ENCODE measurements around the gene CALY.

DNA sequence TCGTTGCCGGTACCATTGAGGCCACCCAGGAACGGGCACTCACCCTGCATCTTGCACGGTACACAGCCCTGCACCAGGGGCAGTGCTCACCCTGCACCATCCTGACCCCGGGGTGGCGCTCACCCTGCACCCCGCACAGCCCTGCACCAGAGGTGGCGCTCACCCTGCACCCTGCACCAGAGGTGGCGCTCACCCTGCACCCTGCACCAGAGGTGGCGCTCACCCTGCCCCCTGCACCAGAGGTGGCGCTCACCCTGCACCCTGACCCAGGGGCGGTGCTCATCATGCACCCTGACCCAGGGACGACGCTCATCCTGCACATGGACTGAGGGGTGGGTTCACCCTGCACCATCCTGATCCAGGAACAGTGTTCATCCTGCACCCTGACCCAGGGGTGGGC lies 34.5 kb downstream of the CALY start:
- no peak for TF ChIP-seq EZH2 (IDR thresholded peaks at IDR 0.05)
- TF ChIP-seq, protein P1, sequence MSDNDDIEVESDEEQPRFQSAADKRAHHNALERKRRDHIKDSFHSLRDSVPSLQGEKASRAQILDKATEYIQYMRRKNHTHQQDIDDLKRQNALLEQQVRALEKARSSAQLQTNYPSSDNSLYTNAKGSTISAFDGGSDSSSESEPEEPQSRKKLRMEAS (IDR thresholded peaks at IDR 0.05), result no peak
- TF ChIP-seq, protein P2, sequence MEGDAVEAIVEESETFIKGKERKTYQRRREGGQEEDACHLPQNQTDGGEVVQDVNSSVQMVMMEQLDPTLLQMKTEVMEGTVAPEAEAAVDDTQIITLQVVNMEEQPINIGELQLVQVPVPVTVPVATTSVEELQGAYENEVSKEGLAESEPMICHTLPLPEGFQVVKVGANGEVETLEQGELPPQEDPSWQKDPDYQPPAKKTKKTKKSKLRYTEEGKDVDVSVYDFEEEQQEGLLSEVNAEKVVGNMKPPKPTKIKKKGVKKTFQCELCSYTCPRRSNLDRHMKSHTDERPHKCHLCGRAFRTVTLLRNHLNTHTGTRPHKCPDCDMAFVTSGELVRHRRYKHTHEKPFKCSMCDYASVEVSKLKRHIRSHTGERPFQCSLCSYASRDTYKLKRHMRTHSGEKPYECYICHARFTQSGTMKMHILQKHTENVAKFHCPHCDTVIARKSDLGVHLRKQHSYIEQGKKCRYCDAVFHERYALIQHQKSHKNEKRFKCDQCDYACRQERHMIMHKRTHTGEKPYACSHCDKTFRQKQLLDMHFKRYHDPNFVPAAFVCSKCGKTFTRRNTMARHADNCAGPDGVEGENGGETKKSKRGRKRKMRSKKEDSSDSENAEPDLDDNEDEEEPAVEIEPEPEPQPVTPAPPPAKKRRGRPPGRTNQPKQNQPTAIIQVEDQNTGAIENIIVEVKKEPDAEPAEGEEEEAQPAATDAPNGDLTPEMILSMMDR (IDR thresholded peaks at IDR 0.05 in 2 of 3, conservative IDR thresholded peaks at IDR 0.05 in 1 of 3; ENCODE audit: borderline replicate concordance in 1 of 3, insufficient read depth in 1 of 3, low read depth in 2 of 3, low read length in 2 of 3), result no peak
- no peak for TF ChIP-seq POLR2A (IDR thresholded peaks at IDR 0.05; ENCODE audit: borderline replicate concordance, extremely low read depth, insufficient read depth, insufficient read length)
- TF ChIP-seq POLR2AphosphoS5 (IDR thresholded peaks at IDR 0.05; ENCODE audit: low read depth, low read length), result no peak
- TF ChIP-seq, protein P3, sequence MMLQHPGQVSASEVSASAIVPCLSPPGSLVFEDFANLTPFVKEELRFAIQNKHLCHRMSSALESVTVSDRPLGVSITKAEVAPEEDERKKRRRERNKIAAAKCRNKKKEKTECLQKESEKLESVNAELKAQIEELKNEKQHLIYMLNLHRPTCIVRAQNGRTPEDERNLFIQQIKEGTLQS (IDR thresholded peaks at IDR 0.05), result no peak
- TF ChIP-seq, protein P4, sequence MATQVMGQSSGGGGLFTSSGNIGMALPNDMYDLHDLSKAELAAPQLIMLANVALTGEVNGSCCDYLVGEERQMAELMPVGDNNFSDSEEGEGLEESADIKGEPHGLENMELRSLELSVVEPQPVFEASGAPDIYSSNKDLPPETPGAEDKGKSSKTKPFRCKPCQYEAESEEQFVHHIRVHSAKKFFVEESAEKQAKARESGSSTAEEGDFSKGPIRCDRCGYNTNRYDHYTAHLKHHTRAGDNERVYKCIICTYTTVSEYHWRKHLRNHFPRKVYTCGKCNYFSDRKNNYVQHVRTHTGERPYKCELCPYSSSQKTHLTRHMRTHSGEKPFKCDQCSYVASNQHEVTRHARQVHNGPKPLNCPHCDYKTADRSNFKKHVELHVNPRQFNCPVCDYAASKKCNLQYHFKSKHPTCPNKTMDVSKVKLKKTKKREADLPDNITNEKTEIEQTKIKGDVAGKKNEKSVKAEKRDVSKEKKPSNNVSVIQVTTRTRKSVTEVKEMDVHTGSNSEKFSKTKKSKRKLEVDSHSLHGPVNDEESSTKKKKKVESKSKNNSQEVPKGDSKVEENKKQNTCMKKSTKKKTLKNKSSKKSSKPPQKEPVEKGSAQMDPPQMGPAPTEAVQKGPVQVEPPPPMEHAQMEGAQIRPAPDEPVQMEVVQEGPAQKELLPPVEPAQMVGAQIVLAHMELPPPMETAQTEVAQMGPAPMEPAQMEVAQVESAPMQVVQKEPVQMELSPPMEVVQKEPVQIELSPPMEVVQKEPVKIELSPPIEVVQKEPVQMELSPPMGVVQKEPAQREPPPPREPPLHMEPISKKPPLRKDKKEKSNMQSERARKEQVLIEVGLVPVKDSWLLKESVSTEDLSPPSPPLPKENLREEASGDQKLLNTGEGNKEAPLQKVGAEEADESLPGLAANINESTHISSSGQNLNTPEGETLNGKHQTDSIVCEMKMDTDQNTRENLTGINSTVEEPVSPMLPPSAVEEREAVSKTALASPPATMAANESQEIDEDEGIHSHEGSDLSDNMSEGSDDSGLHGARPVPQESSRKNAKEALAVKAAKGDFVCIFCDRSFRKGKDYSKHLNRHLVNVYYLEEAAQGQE (IDR thresholded peaks at IDR 0.05; ENCODE audit: low read depth), result no peak
- no peak for TF ChIP-seq TCF7L2 (IDR thresholded peaks at IDR 0.05; ENCODE audit: borderline replicate concordance, extremely low read depth, insufficient read depth, insufficient read length)

Data from HCT116 (cell line).